ENCODE results near the gene DCLK3.

The DCLK3 gene

DNA sequence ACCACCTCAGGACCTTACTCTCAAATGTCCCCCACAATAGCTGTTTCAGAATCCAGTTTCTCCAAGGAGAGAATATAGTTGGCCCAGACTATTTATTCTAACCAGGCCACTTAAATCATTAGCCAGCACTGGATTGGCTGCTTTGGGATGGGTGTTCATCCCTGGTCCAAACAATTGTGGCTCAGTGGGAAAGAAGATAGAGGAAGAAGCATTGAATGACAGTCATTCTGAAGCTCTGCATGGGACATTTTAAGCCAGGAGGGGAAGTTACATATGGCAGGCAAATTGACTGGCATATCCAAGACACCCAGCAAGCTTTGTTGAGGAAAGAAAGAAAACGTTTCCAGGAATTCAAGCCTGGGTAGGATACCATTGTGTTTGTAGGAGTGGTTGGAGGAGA is 5.6 kb upstream of the DCLK3 start:
- TF ChIP-seq, protein P1, sequence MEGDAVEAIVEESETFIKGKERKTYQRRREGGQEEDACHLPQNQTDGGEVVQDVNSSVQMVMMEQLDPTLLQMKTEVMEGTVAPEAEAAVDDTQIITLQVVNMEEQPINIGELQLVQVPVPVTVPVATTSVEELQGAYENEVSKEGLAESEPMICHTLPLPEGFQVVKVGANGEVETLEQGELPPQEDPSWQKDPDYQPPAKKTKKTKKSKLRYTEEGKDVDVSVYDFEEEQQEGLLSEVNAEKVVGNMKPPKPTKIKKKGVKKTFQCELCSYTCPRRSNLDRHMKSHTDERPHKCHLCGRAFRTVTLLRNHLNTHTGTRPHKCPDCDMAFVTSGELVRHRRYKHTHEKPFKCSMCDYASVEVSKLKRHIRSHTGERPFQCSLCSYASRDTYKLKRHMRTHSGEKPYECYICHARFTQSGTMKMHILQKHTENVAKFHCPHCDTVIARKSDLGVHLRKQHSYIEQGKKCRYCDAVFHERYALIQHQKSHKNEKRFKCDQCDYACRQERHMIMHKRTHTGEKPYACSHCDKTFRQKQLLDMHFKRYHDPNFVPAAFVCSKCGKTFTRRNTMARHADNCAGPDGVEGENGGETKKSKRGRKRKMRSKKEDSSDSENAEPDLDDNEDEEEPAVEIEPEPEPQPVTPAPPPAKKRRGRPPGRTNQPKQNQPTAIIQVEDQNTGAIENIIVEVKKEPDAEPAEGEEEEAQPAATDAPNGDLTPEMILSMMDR (IDR thresholded peaks at IDR 0.05) = no peak
- DNase-seq (ENCODE audit: low spot score) = no peak
- Histone ChIP-seq H3K27ac (no peak overlapping the region), H3K4me3 (no peak overlapping the region)

DNA sequence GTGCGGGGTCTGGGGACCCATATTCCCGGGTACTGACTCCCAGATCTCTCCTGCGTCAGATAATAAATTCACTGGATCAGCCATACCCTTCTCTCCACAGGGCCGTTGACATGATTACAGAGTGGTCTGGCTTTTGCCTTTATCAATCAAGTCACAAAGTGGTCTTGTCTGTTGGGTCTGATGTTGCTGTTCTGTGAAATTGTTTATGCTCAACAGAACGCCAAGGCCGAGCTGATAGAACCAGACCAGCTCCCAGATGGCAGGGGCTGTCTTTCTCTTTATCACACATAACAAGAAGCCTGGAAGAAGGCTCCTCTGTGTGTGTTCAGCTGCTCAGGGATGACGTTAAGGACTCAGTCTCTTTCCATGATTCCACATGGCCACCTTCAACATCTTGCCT is 751 bp upstream of the DCLK3 start:
- Histone ChIP-seq H3K27ac (no peak overlapping the region), H3K4me3 (no peak overlapping the region)
- TF ChIP-seq, protein P1 (IDR thresholded peaks at IDR 0.05) = no peak
- DNase-seq (ENCODE audit: low spot score) = no peak

DNA sequence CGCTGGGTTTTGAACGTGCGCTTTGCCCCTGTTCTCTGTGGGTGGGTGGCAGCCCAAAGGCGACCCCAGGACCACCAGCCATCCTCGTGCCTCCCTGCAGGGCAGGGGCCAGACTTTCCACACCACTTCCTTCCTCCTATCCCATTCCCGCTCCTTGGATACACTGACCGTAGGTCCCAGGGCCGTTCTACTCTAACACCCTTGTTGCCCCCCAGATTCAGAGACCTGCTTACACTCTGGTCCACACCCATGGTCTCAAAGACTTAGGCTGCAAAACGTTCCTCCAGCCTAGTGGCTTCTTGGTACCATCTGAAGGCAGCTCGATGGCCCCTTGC is 318 bp upstream of the DCLK3 start:
- Histone ChIP-seq H3K4me3 (peak overlapping the region; percentile 64), H3K27ac (no peak overlapping the region)
- TF ChIP-seq, protein P1 (IDR thresholded peaks at IDR 0.05) = no peak
- DNase-seq (ENCODE audit: low spot score) = no peak

DNA sequence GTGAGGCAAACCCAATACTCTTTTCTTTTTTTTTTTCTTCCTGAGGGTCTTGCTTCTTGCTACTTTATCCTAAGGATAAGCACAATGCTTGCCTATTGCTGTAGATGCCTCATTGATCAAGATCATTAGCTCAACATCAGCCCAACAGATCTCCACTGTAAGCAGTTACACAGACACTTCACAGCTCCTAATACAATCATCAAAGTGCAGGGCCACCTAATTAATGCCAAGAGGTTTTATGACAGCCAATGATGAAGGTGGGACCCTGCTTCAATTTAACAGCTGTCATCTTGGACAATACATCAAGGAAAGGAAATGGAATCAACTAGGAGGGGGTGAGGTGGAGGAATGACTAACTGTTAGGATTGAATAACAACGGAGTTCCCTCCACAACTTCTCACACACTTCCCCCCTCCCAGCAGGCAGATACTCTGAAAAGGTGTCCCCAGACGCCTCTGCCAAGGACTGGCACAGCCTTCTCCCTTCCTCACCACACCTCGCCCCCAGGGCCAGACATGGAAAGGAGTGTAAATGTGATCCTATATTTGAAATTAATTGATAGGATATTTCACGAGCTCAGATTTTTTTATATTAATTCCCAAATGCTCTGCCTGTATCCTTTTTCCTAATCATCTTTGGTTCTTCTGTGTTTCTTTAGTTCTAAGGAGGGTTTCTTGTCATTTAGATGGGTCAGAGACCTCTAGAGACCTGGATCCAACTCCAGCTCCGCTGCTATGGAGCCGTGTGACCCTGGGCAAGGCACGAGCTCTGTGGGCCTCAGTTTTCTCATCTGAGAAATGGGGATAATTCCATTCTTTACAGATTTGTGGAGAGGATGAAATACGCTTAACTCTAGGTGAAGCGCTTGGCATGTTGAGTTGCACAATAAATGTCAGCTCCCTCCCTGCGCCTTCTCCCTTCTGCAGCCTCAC is 1.2 kb downstream of the DCLK3 start:
- Histone ChIP-seq H3K4me3 (peak overlapping the region; percentile 64), H3K27ac (no peak overlapping the region)
- no peak for DNase-seq (ENCODE audit: low spot score)
- TF ChIP-seq, protein P1 (IDR thresholded peaks at IDR 0.05) = no peak

DNA sequence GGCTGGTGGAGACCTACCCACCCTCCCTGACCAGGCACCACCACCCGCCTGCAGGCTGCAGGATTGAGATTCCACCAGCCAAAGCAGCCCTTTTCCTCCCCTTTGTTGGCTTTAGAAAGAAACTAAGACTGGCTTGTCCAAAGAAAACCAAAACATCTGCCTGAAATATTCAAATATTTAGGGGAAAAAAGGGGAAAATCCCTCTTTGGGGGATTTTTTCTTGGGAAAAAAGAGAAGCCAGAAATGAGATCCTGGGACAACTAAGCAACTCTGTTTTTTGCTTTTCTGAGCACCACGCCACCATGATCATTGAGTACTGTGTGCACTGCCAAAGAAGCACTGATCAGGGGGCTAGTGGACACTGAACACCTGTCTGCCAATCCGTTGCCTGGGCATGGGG is 2.6 kb downstream of the DCLK3 start:
- no peak for DNase-seq (ENCODE audit: low spot score)
- Histone ChIP-seq H3K4me3 (no peak overlapping the region), H3K27ac (no peak overlapping the region)
- TF ChIP-seq, protein P1 (IDR thresholded peaks at IDR 0.05) = no peak

DNA sequence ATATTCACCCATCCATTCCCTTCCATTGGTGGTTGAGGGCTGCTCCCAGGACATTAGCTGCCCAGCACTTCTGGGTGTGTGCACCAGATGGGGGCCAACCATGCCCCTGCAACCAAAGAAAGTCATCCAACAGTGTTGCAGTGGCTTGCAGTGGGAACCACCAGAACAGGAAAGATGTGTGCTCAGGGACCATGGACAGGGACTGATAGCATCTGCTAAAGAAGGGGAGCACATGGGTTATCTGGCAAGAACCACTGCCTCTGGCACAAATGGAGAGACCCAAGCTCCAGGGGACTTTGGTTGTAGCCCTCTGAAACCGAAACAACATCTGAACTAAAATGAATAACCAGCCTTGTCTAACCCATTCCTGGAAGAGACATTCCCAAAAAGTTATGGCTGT is 8.1 kb downstream of the DCLK3 start:
- TF ChIP-seq, protein P1 (IDR thresholded peaks at IDR 0.05) = no peak
- no peak overlapping the region for H3K4me3 ChIP-seq
- H3K27ac ChIP-seq = no peak overlapping the region
- no peak for DNase-seq (ENCODE audit: low spot score)

DNA sequence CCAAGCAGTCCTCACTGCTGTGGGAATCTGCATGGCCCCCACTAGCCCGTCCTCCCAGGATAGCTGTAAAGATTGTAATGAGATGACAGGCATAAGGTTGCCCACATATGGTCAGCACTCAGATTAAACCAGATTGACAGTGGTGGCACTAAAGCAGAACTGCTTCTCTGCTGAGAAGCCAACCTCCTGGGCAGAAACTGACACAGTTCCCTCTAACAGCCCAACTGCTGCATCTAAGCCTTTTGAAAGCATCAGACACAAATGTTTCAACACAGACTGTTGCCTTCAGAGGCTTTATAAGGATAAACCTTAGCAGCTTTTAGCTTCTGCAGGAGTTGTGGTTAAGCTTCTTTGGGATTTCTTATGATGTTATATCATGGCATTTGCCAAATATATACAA is 13.0 kb downstream of the DCLK3 start:
- Histone ChIP-seq H3K4me3 (no peak overlapping the region), H3K27ac (no peak overlapping the region)
- TF ChIP-seq, protein P1 (IDR thresholded peaks at IDR 0.05) = no peak
- DNase-seq (ENCODE audit: low spot score) = no peak

All from coronary artery (tissue), 2 donors.